NCI-H82 treated with DMSO at 0.1 percent for 48 hours (cell line): ENCODE data around the gene POLR1D.

ENCODE experiments used
- DNase-seq: peaks from one replicate; lab custom pipeline; 2025; ENCODE audit not compliant: unreplicated experiment; lab: John Stamatoyannopoulos, UW

Gene POLR1D

GRCh38 chr13:27621366-27622101 is at the start of gene POLR1D:
Gene POLR1D (plus strand): TSS chr13:27621892. CDS start chr13:27621984, 92 bp downstream.
- peak; percentile 74 for DNase-seq

DNA sequence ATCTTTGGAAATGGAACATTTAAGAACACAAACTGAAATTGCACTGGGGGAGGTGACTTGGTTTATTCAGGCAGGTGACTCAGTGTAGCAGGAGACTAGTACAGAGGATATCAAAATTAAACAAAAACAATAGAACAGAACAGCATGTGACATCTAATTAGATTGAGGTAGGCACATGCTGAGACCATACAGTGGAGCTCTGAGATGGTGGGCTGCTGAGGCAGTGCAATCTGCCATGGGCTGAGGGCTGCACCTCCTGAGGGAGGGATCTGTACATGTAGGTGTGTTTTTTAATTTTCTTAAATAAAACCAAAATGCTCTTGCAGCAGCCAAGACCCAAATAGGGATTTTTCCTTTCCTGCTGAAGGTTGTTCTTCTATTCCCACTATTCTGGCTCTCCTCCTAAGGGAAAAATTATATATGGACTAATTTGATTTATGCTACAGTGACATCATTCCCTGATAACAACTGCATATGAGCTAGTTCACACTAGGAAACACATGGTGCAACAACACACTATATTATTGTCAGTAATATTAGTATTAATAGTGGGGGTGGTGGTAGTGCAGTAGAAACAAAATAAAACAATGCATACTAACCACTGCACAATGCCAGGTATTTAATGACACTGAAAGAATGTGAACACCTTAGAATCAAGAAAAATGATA is 49.3 kb upstream of the POLR1D start:
- no peak for DNase-seq

- DNase-seq, result no peak
Observed at GRCh38 chr13:27573265-27573664, 48.4 kb upstream of the POLR1D start.

GRCh38 chr13:27574661-27575060 is 47.0 kb upstream of the POLR1D start:
- no peak for DNase-seq

GRCh38 chr13:27578121-27579030 is 43.3 kb upstream of the POLR1D start:
- DNase-seq, result no peak

DNA sequence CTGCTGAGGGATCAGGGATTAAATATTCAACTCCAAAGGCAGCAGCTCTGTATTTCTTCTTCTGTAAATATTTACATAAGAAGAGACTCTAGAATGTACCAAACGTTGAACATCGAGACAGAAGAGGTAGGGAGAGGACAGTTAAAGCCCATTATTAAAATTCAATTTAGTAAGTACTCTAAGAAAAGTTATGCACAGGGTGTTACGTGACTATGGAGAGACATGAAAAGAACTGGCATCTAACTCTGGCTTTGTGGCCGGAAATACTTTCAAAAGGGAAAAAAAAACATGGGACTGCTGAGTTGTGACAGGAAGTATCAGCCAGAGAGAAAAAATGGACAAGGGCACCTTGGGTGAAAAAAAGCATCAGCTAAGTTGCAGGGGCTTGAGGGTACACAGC is 38.0 kb upstream of the POLR1D start:
- DNase-seq, result no peak

DNA sequence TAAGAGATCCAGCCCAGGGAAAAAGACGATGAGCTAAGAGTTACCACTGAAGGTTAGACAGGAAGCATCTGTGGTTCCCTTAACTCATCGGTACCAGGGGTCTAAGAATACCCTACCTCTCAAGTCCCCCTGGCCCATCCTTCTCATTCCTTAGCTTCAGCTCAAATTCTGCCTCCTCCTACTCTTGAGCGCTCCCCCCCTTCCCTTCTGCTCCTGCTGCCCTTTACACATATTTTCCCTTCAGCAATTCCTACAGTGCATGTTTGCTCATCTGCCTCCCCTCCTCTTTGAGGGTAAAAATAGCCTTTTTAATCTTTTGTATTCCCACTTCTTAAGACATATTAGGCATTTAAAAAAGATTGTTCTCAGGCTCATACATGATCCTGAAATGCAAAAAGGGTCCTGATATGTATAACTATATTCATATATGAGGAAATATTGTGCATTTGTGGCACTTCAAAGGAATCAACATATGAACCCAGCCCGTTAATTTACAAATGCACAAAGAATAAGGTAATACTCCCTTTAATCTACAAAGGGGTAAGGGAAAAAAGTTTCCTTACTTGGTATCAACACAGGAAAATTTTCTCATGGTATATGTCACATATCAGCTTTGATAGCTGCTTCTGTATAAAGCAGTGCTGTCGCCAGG is 34.5 kb upstream of the POLR1D start:
- no peak for DNase-seq

- no peak for DNase-seq
Observed at GRCh38 chr13:27588405-27588804, 33.3 kb upstream of the POLR1D start.

DNA sequence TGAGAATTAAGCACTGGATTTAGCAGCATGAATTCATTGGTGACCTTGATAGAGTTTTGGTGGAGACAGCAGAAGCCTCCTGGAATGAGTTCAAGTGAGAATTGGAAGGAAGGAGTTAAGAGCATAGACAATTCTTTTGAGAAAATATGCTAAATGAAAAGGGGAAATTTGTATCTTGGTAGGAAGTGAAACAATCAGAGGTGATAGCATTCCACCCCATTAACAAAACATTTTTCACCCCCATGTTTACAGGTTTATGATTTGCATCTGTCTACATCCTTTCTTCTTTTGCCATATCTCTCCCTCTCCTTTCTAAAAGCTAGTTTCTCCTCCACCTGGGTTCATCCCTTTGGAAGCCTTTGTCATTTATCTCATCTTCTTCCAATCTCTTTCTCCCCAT is 28.8 kb upstream of the POLR1D start:
- peak; percentile 81 for DNase-seq

GRCh38 chr13:27593267-27593666 is 28.4 kb upstream of the POLR1D start:
- no peak for DNase-seq

DNA sequence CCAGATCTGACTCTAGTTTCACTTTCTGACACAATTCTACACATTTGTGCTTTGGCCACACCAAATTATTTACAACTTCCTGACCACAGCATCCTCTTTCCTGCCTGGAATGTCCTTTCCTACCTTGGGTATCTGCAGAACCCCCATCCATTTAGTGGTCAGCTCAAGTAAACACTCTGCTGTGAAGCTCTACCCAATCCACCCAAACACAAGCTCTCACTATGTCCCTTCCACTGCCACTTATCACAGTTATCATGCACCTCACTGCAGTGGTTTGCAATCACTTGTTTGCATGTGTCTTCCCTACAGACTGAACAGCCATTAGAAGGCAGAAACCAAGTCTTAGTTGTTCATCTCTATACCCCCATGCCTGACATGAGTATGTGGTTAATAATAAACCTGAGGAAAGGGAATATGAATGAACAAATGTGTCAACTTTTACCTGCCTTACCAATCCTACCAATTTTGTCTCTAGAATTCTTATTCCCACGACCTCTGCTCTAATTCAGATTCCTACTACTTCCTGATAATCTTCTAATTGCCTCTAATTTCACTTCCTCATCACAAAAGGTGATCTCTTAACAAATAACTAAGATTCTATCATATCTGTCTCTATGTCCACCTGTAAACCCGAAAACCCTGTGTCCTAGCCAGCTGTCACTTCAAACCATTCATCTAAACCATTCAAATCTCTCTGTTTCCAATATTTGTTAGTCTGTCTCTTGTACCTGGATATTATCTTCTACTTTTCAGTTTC is 26.5 kb upstream of the POLR1D start:
- DNase-seq, result no peak

DNA sequence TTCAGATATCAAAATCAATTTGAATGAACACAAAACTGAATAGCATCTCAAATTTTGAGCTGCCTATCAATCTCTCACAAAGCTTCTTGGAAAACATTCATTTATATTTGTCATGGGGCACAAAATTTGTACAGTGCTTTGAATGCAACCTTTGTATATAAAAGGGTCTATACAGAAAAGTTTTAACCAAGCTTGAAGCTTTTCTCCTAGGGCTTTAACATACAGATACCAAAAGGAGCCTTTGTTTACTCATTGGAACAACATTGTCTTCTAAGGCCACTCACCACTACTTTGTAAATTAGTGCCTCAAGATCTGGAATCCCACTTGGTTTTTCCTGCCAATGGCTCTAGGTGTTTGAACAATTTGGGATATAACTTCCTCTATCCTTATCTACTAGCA is 22.6 kb upstream of the POLR1D start:
- DNase-seq, result no peak

DNA sequence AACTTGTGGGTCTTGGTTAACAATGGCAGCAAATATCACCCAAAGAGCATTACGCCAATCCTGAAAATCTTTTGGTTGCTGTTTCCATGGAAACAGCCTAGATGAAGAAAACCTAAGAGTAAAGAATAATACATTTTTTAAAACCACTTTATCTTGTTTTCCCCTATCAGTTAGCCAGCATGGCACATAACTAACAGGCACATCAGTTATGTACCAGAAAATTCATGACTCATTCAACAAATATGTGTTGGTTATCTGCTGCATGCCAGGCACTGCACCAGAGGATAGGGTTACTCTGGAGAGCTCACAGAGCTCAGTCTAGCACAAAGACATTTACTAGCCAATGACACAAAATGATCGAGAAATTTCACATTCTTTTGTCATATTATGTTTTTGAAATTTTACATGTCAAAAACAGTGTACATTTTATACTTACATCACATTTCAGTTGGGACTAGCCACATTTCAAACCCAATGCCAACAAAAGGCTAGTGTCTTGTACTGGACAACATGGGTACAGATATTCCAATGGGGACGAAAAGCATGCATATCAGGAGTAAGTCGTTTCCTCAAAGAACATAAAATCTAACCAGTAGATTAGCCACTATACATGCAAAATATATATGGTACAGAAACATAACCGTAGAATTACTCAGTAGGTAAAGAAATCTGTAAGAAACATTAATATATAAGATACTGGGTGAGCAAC is 21.7 kb upstream of the POLR1D start:
- no peak for DNase-seq

GRCh38 chr13:27600711-27601110 is 21.0 kb upstream of the POLR1D start:
- no peak for DNase-seq

GRCh38 chr13:27601208-27601607 is 20.5 kb upstream of the POLR1D start:
- DNase-seq, result no peak

DNA sequence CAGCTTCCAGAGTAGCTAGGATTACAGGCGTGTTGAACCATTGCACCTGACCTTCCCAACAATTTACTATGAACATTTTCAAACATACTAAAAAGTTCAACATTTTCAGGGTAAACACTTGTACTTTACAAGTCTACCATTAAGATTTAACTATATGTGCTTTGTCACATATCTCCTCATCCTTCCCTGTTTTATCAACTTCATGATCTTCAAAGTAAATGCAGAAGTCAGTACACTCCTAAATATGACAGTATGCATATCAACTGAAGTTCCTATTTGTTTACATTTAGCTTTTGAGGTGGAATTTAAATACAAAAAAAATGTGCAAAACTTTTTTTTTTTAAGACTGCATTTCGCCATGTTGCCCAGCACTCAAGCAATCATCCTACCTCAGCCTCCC is 19.9 kb upstream of the POLR1D start:
- no peak for DNase-seq

DNA sequence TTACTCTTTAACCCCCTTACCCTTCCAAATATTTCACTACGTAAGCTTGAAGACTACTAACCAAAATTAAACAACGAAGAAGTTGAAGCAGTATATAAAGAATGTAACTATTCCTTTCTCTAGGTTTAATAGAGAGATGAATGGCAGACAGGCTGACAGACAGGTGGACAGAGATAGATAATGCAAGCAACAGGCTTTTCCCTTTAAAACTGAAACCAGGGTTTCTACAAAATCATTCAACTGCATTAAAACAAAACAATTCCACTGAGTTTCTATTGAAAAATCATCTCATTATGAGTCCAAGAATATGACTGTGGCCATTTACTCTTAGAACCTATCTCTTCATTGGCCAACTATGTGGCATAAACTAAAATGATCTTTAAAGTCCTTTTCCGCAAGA is 16.6 kb upstream of the POLR1D start:
- no peak for DNase-seq

GRCh38 chr13:27605610-27606200 is 16.0 kb upstream of the POLR1D start:
- no peak for DNase-seq

GRCh38 chr13:27607125-27607524 is 14.6 kb upstream of the POLR1D start:
- no peak for DNase-seq
